PFSK-1 (cell line): ENCODE data around the gene NLRP6.
"Not testable (repeated sequence)": the region's sequence is repeated elsewhere in the genome, so short reads cannot be mapped to it uniquely, and the experiment has no call there.

Source experiments
- POLR2AphosphoS5 ChIP-seq: IDR thresholded peaks from 2 replicates; pipeline ENCODE4 v1.6.1; 2012; ENCODE audit warnings: low read depth, mild to moderate bottlenecking, control low read depth, low read length, moderate library complexity
- TAF1 ChIP-seq: IDR thresholded peaks from 2 replicates; pipeline ENCODE4 v1.6.1; 2012; ENCODE audit warnings: low read length, control low read depth, borderline replicate concordance; ENCODE audit not compliant: insufficient read depth
- TF ChIP-seq, protein P1 (sequence below), 2 experiments: IDR thresholded peaks; 2 replicates each; pipeline versions ENCODE4 v1.6.1 to v1.8.0; 2011 to 2012; ENCODE audit warnings: low read depth in 2 of 2, low read length in 2 of 2, control low read depth in 1 of 2, inconsistent platforms in 1 of 2, mild to moderate bottlenecking in 1 of 2, moderate library complexity in 1 of 2; ENCODE audit not compliant: insufficient read depth in 1 of 2

DNA sequence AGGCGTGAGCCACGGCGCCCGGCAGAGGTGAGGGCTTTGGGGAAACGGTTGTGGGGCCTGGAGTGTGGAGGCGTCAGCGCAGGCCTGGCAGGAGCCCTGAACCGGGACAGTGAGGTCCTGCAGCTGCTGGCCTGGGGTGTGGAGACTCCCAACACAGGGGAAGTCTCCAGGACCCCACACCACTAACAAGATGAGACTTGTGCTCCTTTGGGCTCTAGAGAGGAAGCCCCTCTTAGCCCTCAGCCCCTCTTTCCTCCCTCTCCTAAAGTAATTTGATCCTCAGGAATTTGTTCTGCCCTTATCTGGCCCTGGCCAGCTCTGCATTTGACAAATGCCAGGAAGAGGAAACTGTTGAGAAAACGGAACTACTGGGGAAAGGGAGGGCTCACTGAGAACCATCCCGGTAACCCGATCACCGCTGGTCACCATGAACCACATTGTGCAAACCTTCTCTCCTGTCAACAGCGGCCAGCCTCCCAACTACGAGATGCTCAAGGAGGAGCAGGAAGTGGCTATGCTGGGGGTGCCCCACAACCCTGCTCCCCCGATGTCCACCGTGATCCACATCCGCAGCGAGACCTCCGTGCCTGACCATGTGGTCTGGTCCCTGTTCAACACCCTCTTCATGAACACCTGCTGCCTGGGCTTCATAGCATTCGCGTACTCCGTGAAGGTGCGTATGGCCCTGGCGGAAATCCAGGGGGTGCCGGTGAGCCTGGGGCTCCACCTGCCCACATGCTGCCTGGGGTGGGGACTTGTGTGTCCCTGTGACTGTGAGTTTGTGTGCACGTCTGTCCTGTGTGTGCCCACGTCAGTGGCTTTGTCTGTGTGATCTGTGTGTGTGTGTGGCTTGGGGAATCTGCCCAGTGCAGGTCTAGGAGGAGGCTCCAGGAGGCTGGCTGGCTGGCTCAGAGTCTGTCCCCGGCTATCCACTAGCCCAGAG is 29.8 kb downstream of the NLRP6 start, which contains the start of gene IFITM2:
- TF ChIP-seq POLR2AphosphoS5 = peak; percentile 69
- TF ChIP-seq, protein P1, sequence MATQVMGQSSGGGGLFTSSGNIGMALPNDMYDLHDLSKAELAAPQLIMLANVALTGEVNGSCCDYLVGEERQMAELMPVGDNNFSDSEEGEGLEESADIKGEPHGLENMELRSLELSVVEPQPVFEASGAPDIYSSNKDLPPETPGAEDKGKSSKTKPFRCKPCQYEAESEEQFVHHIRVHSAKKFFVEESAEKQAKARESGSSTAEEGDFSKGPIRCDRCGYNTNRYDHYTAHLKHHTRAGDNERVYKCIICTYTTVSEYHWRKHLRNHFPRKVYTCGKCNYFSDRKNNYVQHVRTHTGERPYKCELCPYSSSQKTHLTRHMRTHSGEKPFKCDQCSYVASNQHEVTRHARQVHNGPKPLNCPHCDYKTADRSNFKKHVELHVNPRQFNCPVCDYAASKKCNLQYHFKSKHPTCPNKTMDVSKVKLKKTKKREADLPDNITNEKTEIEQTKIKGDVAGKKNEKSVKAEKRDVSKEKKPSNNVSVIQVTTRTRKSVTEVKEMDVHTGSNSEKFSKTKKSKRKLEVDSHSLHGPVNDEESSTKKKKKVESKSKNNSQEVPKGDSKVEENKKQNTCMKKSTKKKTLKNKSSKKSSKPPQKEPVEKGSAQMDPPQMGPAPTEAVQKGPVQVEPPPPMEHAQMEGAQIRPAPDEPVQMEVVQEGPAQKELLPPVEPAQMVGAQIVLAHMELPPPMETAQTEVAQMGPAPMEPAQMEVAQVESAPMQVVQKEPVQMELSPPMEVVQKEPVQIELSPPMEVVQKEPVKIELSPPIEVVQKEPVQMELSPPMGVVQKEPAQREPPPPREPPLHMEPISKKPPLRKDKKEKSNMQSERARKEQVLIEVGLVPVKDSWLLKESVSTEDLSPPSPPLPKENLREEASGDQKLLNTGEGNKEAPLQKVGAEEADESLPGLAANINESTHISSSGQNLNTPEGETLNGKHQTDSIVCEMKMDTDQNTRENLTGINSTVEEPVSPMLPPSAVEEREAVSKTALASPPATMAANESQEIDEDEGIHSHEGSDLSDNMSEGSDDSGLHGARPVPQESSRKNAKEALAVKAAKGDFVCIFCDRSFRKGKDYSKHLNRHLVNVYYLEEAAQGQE (IDR thresholded peaks at IDR 0.05; ENCODE audit: insufficient read depth in 1 of 2, low read depth in 2 of 2, low read length in 2 of 2) = not testable (repeated sequence)
- TF ChIP-seq TAF1 = peak; percentile 64; the same call in 1 of the 2 replicates
